ENCODE data around the gene RITA1.

The RITA1 gene

DNA sequence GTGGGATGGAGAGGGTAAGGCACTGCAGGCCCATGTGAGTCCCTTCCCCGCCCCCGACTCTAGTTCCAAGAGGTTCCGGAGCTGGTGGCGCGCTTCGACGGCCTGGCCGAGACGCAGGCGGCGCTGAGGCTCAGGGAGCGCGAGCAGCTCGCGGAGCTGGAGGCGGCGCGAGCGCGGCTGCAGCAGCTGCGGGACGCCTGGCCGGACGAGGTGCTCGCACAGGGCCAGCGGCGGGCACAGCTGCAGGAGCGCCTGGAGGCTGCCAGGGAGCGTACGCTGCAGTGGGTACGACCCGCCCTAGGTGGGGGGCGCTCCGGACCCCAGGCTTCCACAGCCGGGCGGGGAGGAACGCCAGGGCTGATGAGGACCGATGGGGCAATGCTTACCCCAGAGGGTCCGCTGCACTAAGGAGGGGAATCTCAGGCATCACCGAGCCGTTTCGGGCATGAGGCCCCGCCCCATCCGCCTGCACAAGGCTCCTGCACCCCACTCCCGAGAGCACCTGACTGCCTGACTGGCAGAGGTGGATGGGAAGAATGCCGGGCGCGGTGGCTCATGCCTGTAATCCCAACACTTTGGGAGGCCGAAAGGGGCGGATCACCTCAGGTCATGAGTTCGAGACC is 31.1 kb upstream of the RITA1 start:
- DNase-seq (ENCODE audit: low spot score) = peak; percentile 81

DNA sequence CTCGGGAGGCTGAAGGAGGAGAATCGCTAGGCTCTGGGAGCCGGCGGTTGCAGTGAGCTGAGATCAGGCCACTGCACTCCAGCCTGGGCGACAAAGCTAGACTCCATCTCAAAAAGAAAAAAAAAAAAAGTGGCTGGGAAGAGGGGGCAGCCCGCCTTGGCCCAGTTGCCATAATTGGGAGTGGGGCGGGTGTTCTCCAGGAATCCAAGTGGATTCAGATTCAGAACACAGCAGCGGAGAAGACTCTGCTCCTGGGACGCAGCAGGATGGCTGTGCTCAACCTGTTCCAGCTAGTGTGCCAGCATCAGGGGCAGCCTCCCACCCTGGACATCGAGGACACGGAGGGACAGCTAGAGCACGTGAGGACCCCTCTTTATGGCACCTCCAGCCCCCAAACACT is 30.5 kb upstream of the RITA1 start:
- DNase-seq (ENCODE audit: low spot score) = no peak

DNA sequence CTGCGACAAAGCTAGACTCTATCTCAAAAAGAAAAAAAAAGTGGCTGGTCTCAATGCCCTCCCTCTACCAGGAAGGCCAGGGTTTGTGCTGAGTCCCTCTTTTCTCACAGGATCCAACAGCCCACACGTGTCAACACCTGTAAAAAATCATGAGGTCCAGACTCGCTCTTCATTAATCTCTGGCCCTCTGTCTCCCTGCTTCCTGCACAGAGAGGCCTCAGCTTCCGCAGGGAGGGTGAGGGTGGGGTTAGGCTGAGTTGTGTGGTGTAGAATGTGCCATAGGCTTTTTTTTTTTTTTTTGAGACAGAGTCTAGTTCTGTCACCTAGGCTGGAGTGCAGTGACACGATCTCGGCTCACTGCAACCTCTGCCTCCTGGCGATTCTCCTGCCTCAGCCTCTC is 29.9 kb upstream of the RITA1 start:
- no peak for DNase-seq (ENCODE audit: low spot score)

DNA sequence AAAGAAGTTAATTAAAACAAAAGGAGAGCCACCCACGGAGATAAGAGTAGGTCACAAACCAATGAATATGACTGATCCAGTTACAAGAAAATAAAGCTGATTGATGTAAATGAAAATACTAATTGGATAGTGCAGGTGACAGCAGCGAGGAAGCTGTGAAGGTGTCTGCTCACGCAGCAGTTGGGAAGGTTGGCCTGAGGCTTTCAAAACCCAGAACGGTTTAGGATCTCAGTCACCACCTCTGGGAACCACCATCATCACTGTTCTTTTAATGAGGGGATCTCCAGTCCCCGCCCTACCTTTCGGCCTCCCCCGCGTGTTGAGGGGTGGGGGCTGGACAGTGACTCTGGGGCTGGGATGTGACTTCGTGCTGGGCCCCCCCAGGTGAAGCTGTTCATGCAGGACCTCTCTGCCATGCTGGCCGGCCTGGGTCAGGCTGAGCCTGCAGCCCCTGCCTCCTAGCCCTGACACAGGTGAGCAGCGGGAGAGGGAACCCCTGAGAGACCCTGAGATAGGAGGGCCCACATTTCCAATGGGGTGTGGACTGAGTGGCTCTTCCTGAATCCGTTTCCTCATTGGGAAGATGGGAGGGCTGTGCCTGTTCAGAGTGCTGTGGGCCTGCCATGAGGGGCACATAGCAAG is 28.2 kb upstream of the RITA1 start:
- no peak for DNase-seq (ENCODE audit: low spot score)

DNA sequence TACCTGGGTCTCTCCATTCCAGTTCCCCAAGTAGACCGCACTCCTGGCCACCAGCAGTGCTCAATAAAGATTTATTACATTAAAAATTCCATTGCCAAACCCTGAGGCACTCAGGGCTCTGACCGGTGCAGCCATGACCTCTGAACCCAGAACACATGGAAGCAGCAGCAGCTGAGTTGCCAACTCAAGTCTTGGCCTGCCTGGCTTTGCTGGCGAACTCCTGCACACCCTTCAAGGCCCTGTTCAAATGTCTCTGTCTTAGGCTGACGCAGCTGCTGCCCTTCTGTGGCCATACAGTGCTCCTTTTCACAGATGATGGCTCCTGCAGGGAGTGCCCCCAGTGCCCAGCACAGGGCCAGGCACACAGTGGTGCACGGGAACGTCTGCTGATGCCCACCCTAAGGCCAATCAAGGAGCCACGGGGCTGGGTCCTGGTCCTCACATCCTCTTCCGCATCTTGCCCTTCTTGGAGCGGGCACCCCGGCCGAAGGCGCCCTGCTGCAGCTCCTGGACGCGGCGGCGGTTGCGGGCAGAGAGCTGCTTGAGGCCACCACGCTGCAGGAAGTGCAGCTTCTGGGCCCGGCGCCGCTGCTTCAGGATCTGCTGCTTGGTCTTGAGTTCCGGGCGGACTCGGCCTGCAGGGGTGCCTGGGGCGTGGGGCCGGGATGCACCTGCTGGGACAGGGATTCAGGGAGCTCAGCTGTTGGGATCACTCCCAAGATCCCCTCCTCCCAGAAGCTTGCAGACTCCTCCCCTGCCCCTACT is 26.9 kb upstream of the RITA1 start:
- DNase-seq (ENCODE audit: low spot score) = no peak

DNA sequence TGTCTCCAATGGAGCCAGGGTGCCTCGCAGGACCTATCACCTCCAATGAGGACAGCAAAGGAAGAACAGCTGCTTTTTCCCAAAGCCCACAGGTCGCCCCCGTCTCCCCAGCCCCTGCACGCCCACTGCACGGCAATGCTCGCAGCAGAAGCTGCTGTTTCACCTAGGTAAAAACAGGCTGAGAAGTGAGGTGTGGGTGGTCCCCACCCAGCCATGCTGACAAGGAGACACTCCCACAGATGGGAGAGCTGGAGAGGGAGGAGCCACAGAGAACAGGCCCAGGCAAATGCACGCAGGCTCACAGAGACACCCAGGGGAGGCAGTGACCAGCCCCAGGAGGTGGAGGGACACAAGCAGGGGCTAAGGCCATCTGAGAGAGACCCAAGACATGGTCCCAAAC is 25.6 kb upstream of the RITA1 start:
- no peak for DNase-seq (ENCODE audit: low spot score)

DNA sequence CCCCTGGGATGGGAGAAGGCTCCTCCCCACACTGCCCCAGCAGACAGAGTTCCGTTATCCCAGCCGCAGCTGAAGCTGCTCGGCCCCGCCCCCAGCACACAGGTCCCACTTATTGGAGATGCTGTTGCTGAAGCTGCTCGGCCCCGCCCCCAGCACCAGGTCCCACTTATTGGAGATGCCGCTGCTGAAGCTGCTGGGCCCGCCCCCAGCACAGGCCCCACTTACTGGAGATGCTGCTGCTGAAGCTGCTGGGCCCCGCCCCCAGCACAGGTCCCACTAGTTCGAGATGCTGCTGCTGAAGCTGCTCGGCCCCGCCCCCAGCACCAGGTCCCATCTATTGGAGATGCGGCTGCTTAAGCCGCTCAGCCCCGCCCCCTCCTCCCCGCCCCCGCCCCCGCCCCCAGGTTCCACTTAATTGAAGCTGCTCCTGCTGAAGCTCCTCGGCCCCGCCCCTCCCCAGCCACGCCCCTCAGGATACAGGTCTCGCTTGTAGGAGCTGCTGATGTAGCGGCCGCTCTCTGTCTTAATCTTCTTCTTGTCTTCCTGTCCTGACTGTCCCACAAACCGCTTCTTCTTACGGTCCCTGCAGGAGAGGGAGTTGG is 24.0 kb upstream of the RITA1 start:
- DNase-seq (ENCODE audit: low spot score) = peak; percentile 99

DNA sequence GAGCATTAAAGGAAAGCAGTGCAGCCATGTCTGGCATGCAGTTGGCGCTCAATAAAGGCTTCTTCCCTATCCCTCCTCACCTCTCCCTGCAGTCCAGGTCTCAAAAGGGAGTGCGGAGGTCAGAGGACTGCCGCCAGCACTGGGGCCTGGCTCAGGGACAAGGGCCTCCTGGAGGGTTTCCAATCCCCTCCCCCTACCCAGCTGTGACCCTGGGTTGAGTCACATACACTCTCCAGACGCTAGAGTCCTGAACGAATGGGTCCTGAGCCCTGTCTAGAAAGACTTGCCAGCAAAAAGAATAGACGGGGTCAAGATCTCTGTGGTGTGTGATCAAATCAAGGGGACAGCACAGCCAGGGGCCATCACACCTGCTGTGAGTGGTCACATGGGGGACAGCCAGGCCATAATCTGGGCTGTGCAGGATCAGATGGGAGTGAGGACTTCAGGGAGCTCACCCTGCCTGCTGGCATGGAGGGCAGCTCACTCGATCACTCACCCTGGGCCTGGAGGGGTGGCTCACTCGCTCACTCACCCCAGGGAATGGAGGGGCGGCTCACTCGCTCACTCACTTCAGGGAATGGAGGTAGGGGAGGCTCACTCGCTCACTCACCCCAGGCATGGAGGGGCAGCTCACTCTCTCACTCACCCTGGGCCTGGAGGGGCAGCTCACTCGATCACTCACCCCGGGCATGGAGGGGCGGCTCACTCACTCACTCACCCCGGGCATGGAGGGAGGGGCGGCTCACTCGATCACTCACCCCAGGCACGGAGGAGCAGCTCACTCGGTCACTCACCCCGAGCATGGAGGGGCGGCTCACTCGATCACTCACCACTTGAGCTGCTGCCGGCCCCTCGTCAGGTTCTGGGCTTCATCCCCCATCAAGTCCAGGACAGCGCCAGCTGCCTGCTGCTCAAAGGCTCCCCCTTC is 23.2 kb upstream of the RITA1 start:
- DNase-seq (ENCODE audit: low spot score) = peak; percentile 72

DNA sequence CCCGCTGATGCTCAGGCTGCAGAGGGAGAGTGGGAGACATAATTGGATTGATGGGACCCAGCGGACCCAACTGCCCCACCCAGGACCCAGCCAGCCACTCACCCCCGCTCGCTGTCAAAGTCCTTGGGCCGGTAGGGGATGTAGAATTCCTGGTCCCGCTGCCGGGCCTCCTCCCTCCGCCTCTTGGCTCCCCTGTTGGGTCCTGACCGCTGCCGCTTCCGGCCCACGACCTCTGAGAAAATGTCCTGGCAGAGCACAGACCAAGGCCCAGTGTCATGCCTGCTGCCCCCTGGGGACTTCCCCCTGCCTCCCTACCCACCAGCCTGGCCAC is 22.5 kb upstream of the RITA1 start:
- DNase-seq (ENCODE audit: low spot score) = no peak

DNA sequence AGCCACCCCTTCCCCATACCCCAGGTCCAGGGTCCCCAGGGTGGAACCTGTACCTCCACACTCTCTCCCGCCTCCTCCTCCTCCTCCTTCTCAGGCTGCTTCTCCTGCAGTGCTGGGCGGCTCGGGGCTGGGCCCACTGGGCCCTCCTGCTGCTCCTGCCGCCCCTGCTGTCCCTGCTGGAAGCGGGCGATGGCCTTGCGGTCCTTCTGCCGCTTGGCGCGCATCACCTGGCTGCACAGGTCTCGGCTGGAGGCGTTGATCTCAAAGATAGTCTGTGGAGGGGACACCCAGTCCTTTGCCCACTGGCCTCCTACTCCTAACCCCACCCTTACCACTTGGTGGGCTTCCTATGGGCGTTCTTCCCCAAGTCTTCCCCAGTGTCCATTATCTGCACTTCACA is 21.5 kb upstream of the RITA1 start:
- DNase-seq (ENCODE audit: low spot score) = no peak

DNA sequence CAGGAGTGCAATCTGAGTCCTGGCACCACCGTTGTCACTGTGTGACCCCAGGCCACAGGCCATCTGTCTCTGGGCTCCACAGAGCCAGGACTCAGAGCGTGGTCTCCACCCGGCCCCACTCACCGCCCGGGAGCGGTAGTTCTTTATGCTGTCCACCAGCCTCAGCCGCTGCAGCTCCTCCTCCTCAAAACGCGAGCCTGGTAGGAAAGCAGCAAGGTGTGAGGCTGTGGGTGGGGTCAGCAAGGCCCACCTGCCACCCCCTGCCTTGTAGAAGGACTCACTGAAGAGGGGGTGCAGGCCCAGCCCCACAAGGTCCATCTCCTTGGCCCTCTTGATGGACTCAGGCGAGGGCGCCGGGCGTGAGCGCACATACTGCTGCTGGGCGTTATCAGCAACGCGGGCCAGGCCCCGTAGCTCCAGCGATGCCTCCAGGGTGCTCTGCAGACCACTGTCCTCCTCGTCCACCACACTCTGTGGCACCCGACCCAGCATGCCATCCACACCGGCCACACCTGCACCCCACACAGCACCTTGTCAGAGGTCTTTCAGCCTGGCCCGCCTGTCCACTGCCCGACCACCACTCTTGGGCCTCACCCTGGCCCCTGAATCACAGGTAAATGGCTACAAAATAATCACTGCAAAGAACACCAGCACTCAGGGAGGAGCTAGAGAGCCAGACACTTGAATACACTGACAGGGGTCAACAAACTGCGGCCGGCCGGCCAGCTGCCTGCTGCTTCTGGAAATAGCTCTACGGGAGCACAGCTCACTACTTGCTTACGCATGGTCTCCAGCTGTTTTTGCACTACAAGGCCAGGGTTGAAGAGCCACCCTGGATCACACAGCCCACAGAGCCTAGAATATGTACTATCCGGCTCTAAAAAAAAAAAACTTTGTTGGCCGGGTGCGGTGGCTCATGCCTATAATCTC is 19.7 kb upstream of the RITA1 start:
- DNase-seq (ENCODE audit: low spot score) = peak; percentile 45

DNA sequence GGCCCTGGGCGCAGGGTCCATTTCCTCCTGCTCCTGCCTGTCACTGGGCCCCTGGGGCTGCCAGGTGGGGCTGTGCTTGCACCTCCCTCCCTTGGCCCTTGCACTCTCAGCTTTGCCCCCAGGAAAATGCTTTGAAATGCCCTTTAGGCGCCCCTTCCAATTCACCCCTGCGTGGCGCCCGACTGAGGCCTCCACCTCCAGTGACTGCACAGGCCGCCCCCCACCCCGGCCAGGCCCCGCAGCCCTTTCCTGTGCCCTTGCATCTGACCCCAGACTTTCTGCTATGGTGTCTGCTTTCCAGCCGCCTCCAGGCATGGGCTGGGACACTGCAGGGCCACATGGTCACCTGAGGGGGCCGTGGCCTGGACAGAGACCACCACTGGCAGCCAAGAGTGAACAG is 17.7 kb upstream of the RITA1 start:
- peak; percentile 46 for DNase-seq (ENCODE audit: low spot score)

DNA sequence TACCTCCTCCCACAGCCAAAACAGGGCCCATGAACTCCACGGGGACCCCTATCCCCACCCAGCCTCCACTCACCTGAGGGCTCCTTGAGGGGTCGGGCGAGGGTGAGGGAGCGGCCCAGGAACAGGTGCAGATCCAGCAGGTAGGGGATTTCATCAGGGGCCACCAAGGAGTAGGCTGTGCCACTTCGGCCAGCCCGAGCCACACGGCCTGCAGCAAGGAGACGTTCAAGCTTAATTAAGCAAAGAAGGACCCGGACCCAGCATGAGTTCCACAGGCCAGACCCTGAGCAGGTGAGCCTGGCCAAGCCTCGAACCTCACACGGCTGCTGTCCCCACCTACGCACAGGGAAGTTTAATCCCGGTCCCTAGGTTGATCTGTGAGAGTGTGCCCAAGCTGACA is 15.8 kb upstream of the RITA1 start:
- DNase-seq (ENCODE audit: low spot score) = no peak

DNA sequence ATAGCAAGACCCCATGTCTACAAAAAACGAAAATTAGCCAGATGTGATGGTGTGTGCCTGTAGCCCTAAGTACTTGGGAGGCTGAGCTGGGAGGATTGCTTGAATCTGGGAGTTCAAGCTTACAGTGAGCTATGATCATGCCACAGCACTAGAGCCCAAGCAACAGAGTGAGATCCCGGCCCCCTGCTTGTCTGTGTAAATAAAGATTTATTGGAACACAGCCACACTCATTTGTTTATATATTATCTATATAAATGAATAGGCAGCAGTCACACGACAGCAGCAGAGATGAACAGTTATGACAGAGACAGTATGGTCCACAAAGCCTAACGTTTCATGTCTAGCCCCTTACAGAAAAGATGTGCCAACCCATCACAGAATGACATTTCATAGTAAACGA is 15.1 kb upstream of the RITA1 start:
- no peak for DNase-seq (ENCODE audit: low spot score)

DNA sequence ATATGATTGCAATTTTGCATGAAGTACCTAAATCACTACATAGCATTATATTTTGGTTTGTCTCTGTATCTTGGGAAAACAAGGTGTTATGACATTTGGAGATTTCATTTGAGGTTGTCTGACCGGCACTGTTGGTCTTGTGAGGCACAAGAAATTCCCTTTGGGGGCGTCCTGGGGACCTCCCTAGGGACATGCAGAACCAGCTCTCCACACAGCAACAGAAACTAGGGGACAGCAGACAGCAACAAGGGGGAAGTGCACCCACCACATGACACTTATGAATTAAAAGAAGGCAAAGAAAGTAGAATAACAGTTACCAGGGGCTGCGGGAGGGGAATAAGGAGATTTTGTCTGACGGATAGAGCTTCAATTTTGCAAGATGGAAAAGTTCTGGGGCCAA is 14.6 kb upstream of the RITA1 start:
- no peak for DNase-seq (ENCODE audit: low spot score)

DNA sequence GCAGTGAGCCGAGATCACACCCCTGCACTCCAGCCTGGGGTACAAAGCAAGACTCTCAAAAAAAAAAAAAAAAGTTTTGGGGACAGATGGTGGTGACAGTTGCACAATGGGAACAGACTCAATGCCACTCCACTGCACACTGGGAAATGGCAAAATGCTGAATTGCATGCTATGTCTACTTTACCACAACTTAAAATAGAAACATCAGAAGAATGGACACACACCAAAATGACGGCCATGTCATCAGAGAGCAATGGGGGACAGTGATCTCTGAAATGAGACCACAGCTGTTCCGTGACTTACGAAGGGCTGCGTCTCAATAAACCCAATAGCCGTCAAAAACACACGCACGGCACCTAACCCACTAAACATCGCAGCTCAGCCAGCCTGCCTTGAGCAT is 14.0 kb upstream of the RITA1 start:
- DNase-seq (ENCODE audit: low spot score) = no peak

DNA sequence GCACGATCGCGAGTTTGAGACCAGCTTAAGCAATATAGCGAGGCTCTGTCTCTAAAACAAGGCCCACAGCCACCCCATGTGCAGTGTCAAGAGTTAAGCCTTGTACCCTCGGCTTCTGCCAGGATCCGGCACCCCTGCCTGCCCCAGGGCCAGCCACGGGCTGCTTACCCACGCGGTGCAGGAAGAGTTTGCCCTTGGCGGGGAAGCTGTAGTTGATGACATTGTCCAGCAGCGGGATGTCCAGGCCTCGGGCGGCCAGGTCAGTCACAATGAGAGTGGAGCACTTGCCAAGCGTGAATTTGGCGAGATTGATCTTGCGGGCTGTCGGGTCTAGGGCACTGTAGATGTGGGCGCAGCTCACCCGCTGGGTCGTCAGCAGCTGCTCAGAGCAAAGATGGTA is 13.3 kb upstream of the RITA1 start:
- no peak for DNase-seq (ENCODE audit: low spot score)

DNA sequence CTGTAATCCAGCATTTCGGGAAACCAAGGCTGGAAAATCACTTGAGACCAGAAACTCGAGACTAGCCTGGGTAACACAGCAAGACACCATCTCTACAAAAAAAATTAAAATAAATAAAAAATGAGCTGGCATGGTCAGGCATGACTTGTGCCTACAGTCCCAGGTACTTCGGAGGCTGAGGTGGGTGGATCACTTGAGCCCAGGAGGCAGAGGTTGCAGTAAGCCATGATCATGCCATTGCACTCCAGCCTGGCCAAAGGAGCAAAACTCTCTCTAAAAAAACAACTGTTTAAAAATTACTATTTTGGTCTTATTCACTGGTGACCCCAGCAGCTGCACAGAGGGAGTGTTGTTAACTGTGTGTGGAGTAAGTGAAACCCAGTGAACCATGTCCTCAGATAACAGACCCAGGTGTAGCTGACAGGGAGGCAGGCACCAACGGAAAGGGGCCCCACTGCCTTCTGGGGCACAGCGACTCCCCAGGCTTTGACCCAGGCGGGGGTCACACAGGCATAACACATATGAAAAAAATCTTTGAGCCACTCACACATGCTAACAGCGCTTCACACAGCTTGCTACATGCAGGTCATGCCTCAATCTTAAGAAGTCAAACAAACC is 12.3 kb upstream of the RITA1 start:
- no peak for DNase-seq (ENCODE audit: low spot score)

DNA sequence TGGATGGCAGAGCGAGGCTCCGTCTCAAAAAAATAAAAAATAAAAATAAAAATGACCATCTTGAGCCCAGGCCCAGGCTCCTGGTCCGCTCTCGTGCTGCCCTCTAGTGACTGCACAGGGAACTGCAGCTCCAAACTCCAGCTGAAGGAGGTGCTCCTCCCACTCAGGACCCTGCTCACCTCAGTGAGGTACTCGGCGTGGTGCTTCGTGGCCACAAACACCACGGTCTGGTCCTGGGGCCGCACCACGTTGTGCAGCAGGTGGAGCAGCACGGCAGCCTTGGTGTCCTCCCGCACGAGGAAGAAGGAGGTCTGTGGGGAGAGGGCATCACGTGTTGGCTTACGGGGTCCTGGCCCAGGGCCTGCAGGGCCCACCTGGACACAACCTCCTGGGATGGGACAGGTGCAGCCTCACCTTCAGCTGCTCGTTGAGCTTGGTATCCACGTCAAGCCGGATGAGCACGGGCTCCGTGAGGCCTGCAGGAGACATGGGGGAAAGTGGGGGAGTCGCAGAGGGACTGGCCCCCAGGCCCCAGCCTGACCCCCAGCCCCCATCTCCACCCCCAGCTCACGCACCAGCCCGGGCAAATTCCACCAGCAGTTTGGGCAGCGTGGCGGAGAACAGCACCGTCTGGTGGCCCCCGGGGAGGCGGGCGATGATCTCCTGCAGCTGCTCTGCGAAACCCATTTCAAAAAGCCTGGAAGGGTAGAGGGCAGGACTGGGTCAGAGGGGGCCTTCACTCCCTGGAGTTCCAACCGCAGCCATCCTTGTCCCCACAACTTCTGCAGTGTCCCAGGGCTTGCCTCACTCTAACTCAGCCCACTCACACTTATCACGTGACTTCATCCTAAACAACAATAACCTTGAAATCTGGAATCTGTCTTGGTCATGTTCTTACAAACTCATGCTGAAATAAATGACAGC is 10.8 kb upstream of the RITA1 start:
- DNase-seq (ENCODE audit: low spot score) = peak; percentile 86

DNA sequence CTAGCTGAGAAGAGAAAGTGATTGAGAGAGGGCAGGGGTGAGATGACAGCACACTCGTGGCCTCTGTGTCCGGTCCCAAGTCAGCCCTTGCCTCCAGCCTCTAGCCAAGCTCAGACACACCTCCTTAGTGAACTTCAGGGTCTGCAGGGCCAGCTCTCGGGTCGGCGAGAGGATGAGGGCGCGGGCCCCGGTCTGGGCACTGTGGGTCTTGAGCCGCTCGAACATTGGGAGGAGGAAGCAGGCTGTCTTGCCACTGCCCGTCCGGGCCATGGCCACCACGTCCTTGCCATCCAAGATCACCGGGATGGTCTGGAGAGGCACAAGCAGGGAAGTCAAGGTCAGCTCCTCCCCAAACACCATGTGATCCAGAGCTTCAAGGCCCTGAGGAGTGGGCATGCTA is 6.5 kb upstream of the RITA1 start:
- no peak for DNase-seq (ENCODE audit: low spot score)
